Measurements from ENCODE around the gene MLF2.

GRCh38 chr12:6699259-6699988, 53.5 kb downstream of the MLF2 start:
- TF ChIP-seq, protein P1, sequence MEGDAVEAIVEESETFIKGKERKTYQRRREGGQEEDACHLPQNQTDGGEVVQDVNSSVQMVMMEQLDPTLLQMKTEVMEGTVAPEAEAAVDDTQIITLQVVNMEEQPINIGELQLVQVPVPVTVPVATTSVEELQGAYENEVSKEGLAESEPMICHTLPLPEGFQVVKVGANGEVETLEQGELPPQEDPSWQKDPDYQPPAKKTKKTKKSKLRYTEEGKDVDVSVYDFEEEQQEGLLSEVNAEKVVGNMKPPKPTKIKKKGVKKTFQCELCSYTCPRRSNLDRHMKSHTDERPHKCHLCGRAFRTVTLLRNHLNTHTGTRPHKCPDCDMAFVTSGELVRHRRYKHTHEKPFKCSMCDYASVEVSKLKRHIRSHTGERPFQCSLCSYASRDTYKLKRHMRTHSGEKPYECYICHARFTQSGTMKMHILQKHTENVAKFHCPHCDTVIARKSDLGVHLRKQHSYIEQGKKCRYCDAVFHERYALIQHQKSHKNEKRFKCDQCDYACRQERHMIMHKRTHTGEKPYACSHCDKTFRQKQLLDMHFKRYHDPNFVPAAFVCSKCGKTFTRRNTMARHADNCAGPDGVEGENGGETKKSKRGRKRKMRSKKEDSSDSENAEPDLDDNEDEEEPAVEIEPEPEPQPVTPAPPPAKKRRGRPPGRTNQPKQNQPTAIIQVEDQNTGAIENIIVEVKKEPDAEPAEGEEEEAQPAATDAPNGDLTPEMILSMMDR (IDR thresholded peaks at IDR 0.05) = no peak
- TF ChIP-seq EZH2 (IDR thresholded peaks at IDR 0.05) = no peak
- TF ChIP-seq EZH2phosphoT487 (IDR thresholded peaks at IDR 0.05) = no peak

Data from neural progenitor cell (in vitro differentiated cells).